ENCODE data around the gene IL22RA2. TPM values are rescaled to one million over a fixed set of nuclear protein-coding genes. Genes with fewer than 3 reads are reported as not detected.
A peak's percentile ranks its signal among the peaks of the same experiment; 100 is the strongest.
"Not testable (repeated sequence)": the region's sequence is repeated elsewhere in the genome, so short reads cannot be mapped to it uniquely, and the experiment has no call there.

The IL22RA2 gene
- total RNA-seq, 1 donor from 2014 or later, result not detected

- DNase-seq (no peak), ATAC-seq (ENCODE audit: low read depth) (no peak)
- Mint-ChIP-seq H3K27me3 (no peaks in the 10 kb centered on the region), H3K27ac (no peak overlapping the region), H3K36me3 (ENCODE audit: low read depth) (peaks cover 80% of the 10 kb centered on the region), H3K4me3 (peak overlapping the region; percentile 32), H3K9me3 (peaks cover 15% of the 10 kb centered on the region), H3K4me1 (peaks cover 69% of the 10 kb centered on the region)
- CTCF ChIA-PET, result interaction anchor here (1.0 kb wide), 1 partner anchor 114 kb away, joined by 4 read pairs; no protein-coding TSS in a partner anchor
- intact Hi-C loops (cut with micrococcal nuclease), result no loop called here
- TF ChIP-seq CTCF (IDR thresholded peaks at IDR 0.05), result no peak
- POLR2A ChIA-PET, result interaction anchor here (1.0 to 1.2 kb wide), 2 partner anchors 9 to 14 kb away, joined by 4 to 6 read pairs; no protein-coding TSS in a partner anchor
Measured at GRCh38 chr6:137208279-137208678, 34.8 kb upstream of the IL22RA2 start.

GRCh38 chr6:137207457-137207856, 34.0 kb upstream of the IL22RA2 start:
- Mint-ChIP-seq H3K36me3 (ENCODE audit: low read depth) (peaks cover 82% of the 10 kb centered on the region), H3K9me3 (peaks cover 15% of the 10 kb centered on the region), H3K27ac (peak overlapping the region; percentile 32), H3K4me1 (peaks cover 64% of the 10 kb centered on the region), H3K4me3 (peak overlapping the region; percentile 3)
- POLR2A ChIA-PET, result interaction anchor here (1.2 kb wide), 1 partner anchor 10 kb away, joined by 4 read pairs; no protein-coding TSS in a partner anchor
- ATAC-seq (ENCODE audit: low read depth); DNase-seq; CTCF ChIA-PET; intact Hi-C loops (cut with micrococcal nuclease); H3K27me3 Mint-ChIP-seq: not testable (repeated sequence)

GRCh38 chr6:137206577-137206976, 33.1 kb upstream of the IL22RA2 start:
- H3K9me3 Mint-ChIP-seq, result peaks cover 15% of the 10 kb centered on the region

GRCh38 chr6:137203256-137203655, 29.8 kb upstream of the IL22RA2 start:
- peaks cover 6% of the 10 kb centered on the region for H3K9me3 Mint-ChIP-seq
- H3K27me3 Mint-ChIP-seq, result no peaks in the 10 kb centered on the region
- peaks cover 37% of the 10 kb centered on the region for H3K4me1 Mint-ChIP-seq
- H3K27ac Mint-ChIP-seq, result no peak overlapping the region
- ChIA-PET CTCF (interaction anchor here (0.8 to 1.3 kb wide), 5 partner anchors 10 to 111 kb away, joined by 3 to 10 read pairs (median 3); no protein-coding TSS in a partner anchor), POLR2A (interaction anchor here (0.6 kb wide), 1 partner anchor 17 kb away, joined by 4 read pairs; no protein-coding TSS in a partner anchor)
- no peak overlapping the region for H3K4me3 Mint-ChIP-seq
- TF ChIP-seq CTCF (IDR thresholded peaks at IDR 0.05), result no peak
- DNase-seq, result no peak
- intact Hi-C loops (cut with micrococcal nuclease), result loop anchor here (2.0 kb wide), 1 partner anchor 100 kb away; no protein-coding TSS in a partner anchor
- peaks cover 76% of the 10 kb centered on the region for H3K36me3 Mint-ChIP-seq (ENCODE audit: low read depth)
- ATAC-seq (ENCODE audit: low read depth), result no peak

More at GRCh38 chr6:137206577-137206976, 33.1 kb upstream of the IL22RA2 start:
- ChIA-PET CTCF (interaction anchor here (1.0 kb wide), 1 partner anchor 112 kb away, joined by 5 read pairs; no protein-coding TSS in a partner anchor), POLR2A (interaction anchor here (0.8 to 1.0 kb wide), 3 partner anchors 11 to 112 kb away, joined by 3 read pairs; no protein-coding TSS in a partner anchor)
- DNase-seq (no peak), ATAC-seq (ENCODE audit: low read depth) (peak; percentile 37)
- Mint-ChIP-seq H3K27ac (peak overlapping the region; percentile 63), H3K36me3 (ENCODE audit: low read depth) (peaks cover 81% of the 10 kb centered on the region), H3K4me3 (no peak overlapping the region), H3K27me3 (no peaks in the 10 kb centered on the region), H3K4me1 (peaks cover 60% of the 10 kb centered on the region)
- intact Hi-C loops (cut with micrococcal nuclease), result loop anchor here (1.0 kb wide), 1 partner anchor 12 kb away; no protein-coding TSS in a partner anchor
- TF ChIP-seq CTCF (IDR thresholded peaks at IDR 0.05), result no peak

GRCh38 chr6:137202078-137202477, 28.6 kb upstream of the IL22RA2 start:
- Mint-ChIP-seq H3K27ac (peak overlapping the region; percentile 65), H3K27me3 (no peaks in the 10 kb centered on the region), H3K9me3 (no peaks in the 10 kb centered on the region), H3K4me1 (peaks cover 37% of the 10 kb centered on the region), H3K36me3 (ENCODE audit: low read depth) (peaks cover 73% of the 10 kb centered on the region), H3K4me3 (peak overlapping the region; percentile 24)
- intact Hi-C loops (cut with micrococcal nuclease), result loop anchor here (1.0 to 2.0 kb wide), 7 partner anchors 16 to 439 kb away; no protein-coding TSS in a partner anchor
- no peak for TF ChIP-seq CTCF (IDR thresholded peaks at IDR 0.05)
- POLR2A ChIA-PET, result interaction anchor here (1.5 kb wide), 1 partner anchor 60 kb away, joined by 3 read pairs; no protein-coding TSS in a partner anchor
- CTCF ChIA-PET, result interaction anchor here (1.3 to 2.4 kb wide), 2 partner anchors 107 to 112 kb away, joined by 6 to 34 read pairs; no protein-coding TSS in a partner anchor
- no peak for DNase-seq
- peak; percentile 89 for ATAC-seq (ENCODE audit: low read depth)

Measured in activated B cell treated with CpG ODN at 0.5 μM for 24 hours (primary cell).